Sigmoid colon (tissue), 4 donors: ENCODE data around the gene ANGPTL4.

Experiments
- POLR2A ChIP-seq, 2 donors: fragments of 450-650 bp; IDR thresholded peaks; one replicate each; pipeline ENCODE4 v1.6.1; 2016; ENCODE audit warnings: antibody characterized with exemption in 2 of 2, mild to moderate bottlenecking in 2 of 2, moderate library complexity in 2 of 2
- POLR2AphosphoS5 ChIP-seq, 4 donors: sonication (generic); formaldehyde crosslinking; IDR thresholded peaks; one replicate each; pipeline ENCODE4 v1.6.1; 2017; ENCODE audit warnings: antibody characterized with exemption in 4 of 4

DNA sequence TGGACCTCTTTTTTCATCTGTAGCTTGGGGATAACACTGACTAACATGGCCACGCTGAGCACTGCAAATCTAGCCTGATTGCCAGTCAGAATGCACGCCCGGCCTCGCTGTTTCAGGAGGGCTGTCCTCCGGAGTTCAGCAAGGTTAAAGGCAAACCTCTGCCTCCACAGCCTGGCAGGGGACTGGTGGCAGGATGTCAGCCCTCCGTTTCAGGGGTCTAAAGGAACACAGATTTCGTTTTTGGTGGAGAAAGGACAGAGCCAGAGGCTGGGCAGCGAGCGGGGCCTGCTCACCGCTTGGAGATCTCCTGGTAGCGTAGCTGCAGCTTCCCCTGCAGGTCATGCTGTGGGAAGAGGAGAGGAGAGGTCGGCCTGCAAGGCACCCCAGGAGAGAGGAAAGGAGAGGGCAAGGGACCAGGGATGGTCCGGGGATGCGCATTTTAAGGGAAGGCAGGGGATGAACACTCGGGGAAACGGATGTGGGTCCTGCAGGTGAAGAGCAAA lies 43.3 kb upstream of the ANGPTL4 start:
- no peak for TF ChIP-seq POLR2A (IDR thresholded peaks at IDR 0.05)
- TF ChIP-seq POLR2AphosphoS5 (IDR thresholded peaks at IDR 0.05): no peak
